ENCODE data around the gene ARID4B.

Gene ARID4B

GRCh38 chr1:235127732-235128455, 200.1 kb downstream of the ARID4B start:
- DNase-seq (ENCODE audit: low read depth in 2 of 2), result no peak

GRCh38 chr1:235127203-235127602, 200.8 kb downstream of the ARID4B start:
- no peak for DNase-seq (ENCODE audit: low read depth in 2 of 2)

GRCh38 chr1:235124665-235125064, 203.3 kb downstream of the ARID4B start:
- DNase-seq (ENCODE audit: low read depth in 2 of 2), result no peak

GRCh38 chr1:235124111-235124510, 203.9 kb downstream of the ARID4B start:
- no peak for DNase-seq (ENCODE audit: low read depth in 2 of 2)

GRCh38 chr1:235122348-235122747, 205.6 kb downstream of the ARID4B start:
- DNase-seq (ENCODE audit: low read depth in 2 of 2), result no peak
